DLD1 (cell line): ENCODE measurements around the gene MERTK.
"Not testable (repeated sequence)": the region's sequence is repeated elsewhere in the genome, so short reads cannot be mapped to it uniquely, and the experiment has no call there.

ENCODE experiments used
- in situ Hi-C: cut with HindIII; loops from 2 replicates; pipeline ENCODE4 v1.10.0; 2017; ENCODE audit warnings: low sequenced_read_pairs

MERTK gene

GRCh38 chr2:112065966-112066365, 167.6 kb downstream of the MERTK start:
- in situ Hi-C loops = no loop called here

- in situ Hi-C loops = not testable (repeated sequence)
These were observed 171.4 kb downstream of the MERTK start for GRCh38 chr2:112069794-112070193.

- in situ Hi-C loops = no loop called here
These were observed 175.5 kb downstream of the MERTK start for GRCh38 chr2:112073875-112074274.

- in situ Hi-C loops = no loop called here
These were observed 176.1 kb downstream of the MERTK start for GRCh38 chr2:112074506-112074905.

- in situ Hi-C loops = no loop called here
These were observed 177.3 kb downstream of the MERTK start for GRCh38 chr2:112075490-112076260.

GRCh38 chr2:112077814-112078213, 179.4 kb downstream of the MERTK start:
- in situ Hi-C loops = no loop called here
